T-cell (primary cell): Measurements from ENCODE around the gene PARVG. TPM values are rescaled to one million over a fixed set of nuclear protein-coding genes. Genes with fewer than 3 reads are reported as not detected.
"Not testable (repeated sequence)": the region's sequence is repeated elsewhere in the genome, so short reads cannot be mapped to it uniquely, and the experiment has no call there.

Experiments used
- ATAC-seq, 4 experiments: fragments of 200-7000 bp in 3 of 4; fragments of 150-1000 bp in 1 of 4; cut with Tn5 transposase; replicated peaks in 1 of 4; 1 replicate in 3 of 4; 2 replicates in 1 of 4; pipeline ENCODE4 v1.10.0; 2021; ENCODE audit warnings: moderate library complexity in 3 of 4, mild to moderate bottlenecking in 2 of 4, moderate number of reproducible peaks in 1 of 4
- CTCF ChIA-PET, 2 donors: fragments of 300-600 bp; sonication (Branson Sonifier 250); formaldehyde crosslinking; loops; one replicate each; lab custom pipeline; 2022; ENCODE audit warnings: antibody characterized with exemption in 2 of 2; lab: Charles Lee
- POLR2A ChIA-PET, 2 donors: fragments of 300-600 bp; sonication (Branson Sonifier 250); formaldehyde crosslinking; loops; one replicate each; lab custom pipeline; 2022; ENCODE audit warnings: antibody characterized with exemption in 2 of 2; lab: Charles Lee
- DNase-seq, 35 experiments: peaks; one replicate each; pipeline versions ENCODE4 v3.0.0 to v3.0.0-alpha.2; 2013 to 2023
- H3K27ac ChIP-seq: one replicate; pipeline ENCODE4 v1.5.1; 2013; ENCODE audit warnings: low read length
- H3K27me3 ChIP-seq, 2 experiments: replicated peaks in 1 of 2; 1 replicate in 1 of 2; 2 replicates in 1 of 2; pipeline versions ENCODE4 v1.6.1 to v1.7.0; 2013; ENCODE audit warnings: low read length in 1 of 2, mixed read lengths in 1 of 2; ENCODE audit not compliant: control insufficient read depth in 2 of 2, insufficient read depth in 2 of 2; ENCODE audit errors: extremely low read depth in 1 of 2
- H3K36me3 ChIP-seq, 2 donors: 1 replicate in 1 of 2; 2 replicates in 1 of 2; pipeline versions ENCODE4 v1.6.1 to v1.7.0; 2013; ENCODE audit warnings: low read length in 1 of 2; ENCODE audit not compliant: control insufficient read depth in 2 of 2, insufficient read depth in 1 of 2; ENCODE audit errors: extremely low read depth in 1 of 2
- H3K4me1 ChIP-seq, 2 experiments: 1 replicate in 1 of 2; 2 replicates in 1 of 2; pipeline versions ENCODE4 v1.6.1 to v1.7.0; 2013; ENCODE audit warnings: low read length in 2 of 2, mixed read lengths in 1 of 2; ENCODE audit not compliant: insufficient read depth in 2 of 2, control insufficient read depth in 1 of 2; ENCODE audit errors: extremely low read depth in 1 of 2
- H3K4me3 ChIP-seq, 2 donors: 1 replicate in 1 of 2; 2 replicates in 1 of 2; pipeline versions ENCODE4 v1.5.1 to v1.7.0; 2013; ENCODE audit warnings: mild to moderate bottlenecking in 2 of 2, low read length in 1 of 2, moderate library complexity in 1 of 2; ENCODE audit not compliant: control insufficient read depth in 1 of 2; ENCODE audit errors: extremely low read depth in 1 of 2
- H3K9me3 ChIP-seq: 2 replicates; pipeline ENCODE4 v1.7.0; 2013
- H3K27ac Mint-ChIP-seq, 2 donors: one replicate each; pipeline ENCODE4 v1.8.0; 2020 to 2021; ENCODE audit warnings: mild to moderate bottlenecking in 2 of 2, mixed read lengths in 2 of 2
- H3K27me3 Mint-ChIP-seq, 2 donors: one replicate each; pipeline ENCODE4 v1.8.0; 2021 to 2022; ENCODE audit warnings: mixed read lengths in 2 of 2
- H3K36me3 Mint-ChIP-seq: one replicate; pipeline ENCODE4 v1.8.0; 2021; ENCODE audit warnings: mixed read lengths
- H3K4me1 Mint-ChIP-seq, 3 donors: one replicate each; pipeline ENCODE4 v1.8.0; 2020 to 2022; ENCODE audit warnings: mixed read lengths in 3 of 3, mild to moderate bottlenecking in 1 of 3
- H3K4me3 Mint-ChIP-seq, 3 donors: one replicate each; pipeline ENCODE4 v1.8.0; 2020 to 2022; ENCODE audit warnings: mild to moderate bottlenecking in 3 of 3, mixed read lengths in 3 of 3, moderate library complexity in 3 of 3
- H3K9me3 Mint-ChIP-seq, 3 donors: one replicate each; pipeline ENCODE4 v1.8.0; 2020 to 2022; ENCODE audit warnings: mixed read lengths in 3 of 3
- WGBS: methylation state at CpG from one replicate; pipeline ENCODE4 v1.1.5; 2013; ENCODE audit warnings: missing lambda C conversion rate; ENCODE audit not compliant: insufficient coverage; 5-methylcytosine and 5-hydroxymethylcytosine counted together
- total RNA-seq, 35 experiments: library from RNA in 6 of 35; stranded (reverse) in 6 of 35; fragments of 120-200 nt in 1 of 35; gene quantifications; one replicate each; pipeline versions ENCODE4 v1.2.1 to v1.2.4 and lab custom pipeline; 2013 to 2026

PARVG gene
- total RNA-seq, 5 donors from 2014 or later (not counting 1 experiment from before 2014, with no cell fraction given) = 153 to 236 (median 197) TPM

GRCh38 chr22:44231233-44231632 lies 50.5 kb downstream of the PARVG start:
- Mint-ChIP-seq H3K9me3 (peaks cover 3 to 26% (median 8%) of the 10 kb centered on the region in 3 donors), H3K27me3 (peaks cover 2 to 5% of the 10 kb centered on the region in 2 donors), H3K36me3 (peaks cover 3% of the 10 kb centered on the region), H3K4me3 (no peak overlapping the region), H3K4me1 (no peaks in the 10 kb centered on the region), H3K27ac (no peak overlapping the region)
- Histone ChIP-seq H3K27ac (no peak overlapping the region), H3K27me3 (no peaks in the 10 kb centered on the region), H3K36me3 (no peaks in the 10 kb centered on the region), H3K4me3 (no peak overlapping the region), H3K9me3 (no peaks in the 10 kb centered on the region), H3K4me1 (no peaks in the 10 kb centered on the region)
- ChIA-PET CTCF (no interaction called here), POLR2A (no interaction called here)
- no CpG with 5 or more reads among the region's 4 CpGs for WGBS
- no peak for ATAC-seq
- no peak for DNase-seq

GRCh38 chr22:44234372-44234771 lies 53.6 kb downstream of the PARVG start:
- H3K4me1 Mint-ChIP-seq, CTCF ChIA-PET, DNase-seq, H3K4me3 Mint-ChIP-seq, H3K27me3 ChIP-seq, POLR2A ChIA-PET, H3K9me3 ChIP-seq, H3K27ac Mint-ChIP-seq, H3K4me3 ChIP-seq, H3K36me3 Mint-ChIP-seq, H3K36me3 ChIP-seq, ATAC-seq, H3K4me1 ChIP-seq, H3K27ac ChIP-seq: not testable (repeated sequence)
- 100% methylated on average over 3 of the region's 12 CpGs for WGBS
- H3K27me3 Mint-ChIP-seq = peaks cover 3 to 11% of the 10 kb centered on the region in 2 donors
- H3K9me3 Mint-ChIP-seq = peaks cover under 1 to 11% (median under 1%) of the 10 kb centered on the region in 3 donors

GRCh38 chr22:44237290-44237689 lies 56.6 kb downstream of the PARVG start:
- ChIA-PET POLR2A (no interaction called here), CTCF (no interaction called here)
- Histone ChIP-seq H3K27ac (no peak overlapping the region), H3K27me3 (peaks cover 0 to 3% of the 10 kb centered on the region in 2 experiments), H3K4me1 (no peaks in the 10 kb centered on the region), H3K9me3 (no peaks in the 10 kb centered on the region), H3K36me3 (no peaks in the 10 kb centered on the region), H3K4me3 (no peak overlapping the region)
- Mint-ChIP-seq H3K27ac (no peak overlapping the region), H3K36me3 (no peaks in the 10 kb centered on the region), H3K9me3 (peaks cover 0 to 5% (median 0%) of the 10 kb centered on the region in 3 donors), H3K4me3 (no peak overlapping the region), H3K27me3 (peaks cover 16 to 18% of the 10 kb centered on the region in 2 donors), H3K4me1 (no peaks in the 10 kb centered on the region)
- ATAC-seq = no peak
- no peak for DNase-seq

- peaks cover 0 to 35% of the 10 kb centered on the region in 2 experiments for H3K27me3 ChIP-seq
- ATAC-seq, H3K4me3 Mint-ChIP-seq, DNase-seq, H3K4me1 ChIP-seq, H3K27ac ChIP-seq, POLR2A ChIA-PET, H3K4me1 Mint-ChIP-seq, H3K36me3 ChIP-seq, H3K27ac Mint-ChIP-seq, H3K9me3 Mint-ChIP-seq, H3K36me3 Mint-ChIP-seq, H3K9me3 ChIP-seq, H3K4me3 ChIP-seq, CTCF ChIA-PET: not testable (repeated sequence)
- no CpG with 5 or more reads among the region's 3 CpGs for WGBS
- H3K27me3 Mint-ChIP-seq = peaks cover 28 to 40% of the 10 kb centered on the region in 2 donors
Observed at GRCh38 chr22:44241121-44241520, 60.4 kb downstream of the PARVG start.

GRCh38 chr22:44242946-44243724 lies 62.4 kb downstream of the PARVG start:
- CTCF ChIA-PET = no interaction called here

GRCh38 chr22:44243761-44244160 lies 63.0 kb downstream of the PARVG start:
- ChIA-PET CTCF (no interaction called here), POLR2A (no interaction called here)
- WGBS = 95% methylated on average over 3 of the region's 8 CpGs
- peaks cover 22 to 43% of the 10 kb centered on the region in 2 donors for H3K27me3 Mint-ChIP-seq
- ATAC-seq (no peak), DNase-seq (no peak)
- H3K4me3 ChIP-seq = no peak overlapping the region
- no peaks in the 10 kb centered on the region for H3K36me3 Mint-ChIP-seq
- H3K27ac Mint-ChIP-seq = no peak overlapping the region
- no peak overlapping the region for H3K4me3 Mint-ChIP-seq
- H3K27me3 ChIP-seq = peaks cover 0 to 56% of the 10 kb centered on the region in 2 experiments
- H3K27ac ChIP-seq = no peak overlapping the region
- H3K36me3 ChIP-seq = no peaks in the 10 kb centered on the region
- no peaks in the 10 kb centered on the region for H3K4me1 ChIP-seq
- no peaks in the 10 kb centered on the region for H3K9me3 Mint-ChIP-seq
- no peaks in the 10 kb centered on the region for H3K4me1 Mint-ChIP-seq
- no peaks in the 10 kb centered on the region for H3K9me3 ChIP-seq

More at GRCh38 chr22:44242946-44243724, 62.4 kb downstream of the PARVG start:
- H3K36me3 Mint-ChIP-seq = no peaks in the 10 kb centered on the region
- Histone ChIP-seq H3K36me3 (no peaks in the 10 kb centered on the region), H3K4me1 (no peaks in the 10 kb centered on the region), H3K9me3 (no peaks in the 10 kb centered on the region), H3K27ac (no peak overlapping the region), H3K27me3 (peaks cover 0 to 50% of the 10 kb centered on the region in 2 experiments), H3K4me3 (no peak overlapping the region)
- no peak overlapping the region for H3K27ac Mint-ChIP-seq
- ATAC-seq (no peak), DNase-seq (no peak)
- peaks cover 21 to 41% of the 10 kb centered on the region in 2 donors for H3K27me3 Mint-ChIP-seq
- H3K4me3 Mint-ChIP-seq = no peak overlapping the region
- POLR2A ChIA-PET = no interaction called here
- H3K9me3 Mint-ChIP-seq = no peaks in the 10 kb centered on the region
- no peaks in the 10 kb centered on the region for H3K4me1 Mint-ChIP-seq
- WGBS = 81% methylated on average over 11 of the region's 17 CpGs
